Kidney epithelial cell (primary cell): Measurements from ENCODE around the gene KHK. TPM values are rescaled to one million over a fixed set of nuclear protein-coding genes. Genes with fewer than 3 reads are reported as not detected.

ENCODE experiments used
- DNase-seq: peaks from one replicate; pipeline ENCODE4 v3.0.0-alpha.2; 2010; ENCODE audit warnings: low read depth
- H3K27me3 ChIP-seq: 2 replicates; pipeline ENCODE4 v1.6.0; 2011; ENCODE audit warnings: low read length; ENCODE audit not compliant: control insufficient read depth, insufficient read depth
- H3K36me3 ChIP-seq: 2 replicates; pipeline ENCODE4 v1.5.1; 2011; ENCODE audit warnings: low read length; ENCODE audit not compliant: control insufficient read depth, insufficient read depth
- H3K4me3 ChIP-seq: 2 replicates; pipeline ENCODE4 v1.5.1; 2011; ENCODE audit warnings: low read depth, mild to moderate bottlenecking, control low read depth, low read length
- total RNA-seq: library from RNA; depleted of rRNA; stranded (reverse); fragments of >200 nt; gene quantifications from 2 replicates; pipeline ENCODE4 v1.2.3, GENCODE V29; 2015
- TF ChIP-seq, protein P1 (sequence below): IDR thresholded peaks from 2 replicates; pipeline ENCODE4 v1.5.1; 2011; ENCODE audit warnings: mild to moderate bottlenecking, moderate library complexity, low read length, control low read depth, inconsistent platforms; ENCODE audit not compliant: insufficient read depth, poor library complexity, severe bottlenecking

KHK gene
- total RNA-seq, 1 donor from 2014 or later, result 3.1 TPM

GRCh38 chr2:27148801-27149439, 62.3 kb downstream of the KHK start, which contains the start of gene TCF23:
Gene TCF23 (plus strand): TSS chr2:27149004. CDS start chr2:27149134, 130 bp downstream.
- no peak for DNase-seq
- TF ChIP-seq, protein P1, sequence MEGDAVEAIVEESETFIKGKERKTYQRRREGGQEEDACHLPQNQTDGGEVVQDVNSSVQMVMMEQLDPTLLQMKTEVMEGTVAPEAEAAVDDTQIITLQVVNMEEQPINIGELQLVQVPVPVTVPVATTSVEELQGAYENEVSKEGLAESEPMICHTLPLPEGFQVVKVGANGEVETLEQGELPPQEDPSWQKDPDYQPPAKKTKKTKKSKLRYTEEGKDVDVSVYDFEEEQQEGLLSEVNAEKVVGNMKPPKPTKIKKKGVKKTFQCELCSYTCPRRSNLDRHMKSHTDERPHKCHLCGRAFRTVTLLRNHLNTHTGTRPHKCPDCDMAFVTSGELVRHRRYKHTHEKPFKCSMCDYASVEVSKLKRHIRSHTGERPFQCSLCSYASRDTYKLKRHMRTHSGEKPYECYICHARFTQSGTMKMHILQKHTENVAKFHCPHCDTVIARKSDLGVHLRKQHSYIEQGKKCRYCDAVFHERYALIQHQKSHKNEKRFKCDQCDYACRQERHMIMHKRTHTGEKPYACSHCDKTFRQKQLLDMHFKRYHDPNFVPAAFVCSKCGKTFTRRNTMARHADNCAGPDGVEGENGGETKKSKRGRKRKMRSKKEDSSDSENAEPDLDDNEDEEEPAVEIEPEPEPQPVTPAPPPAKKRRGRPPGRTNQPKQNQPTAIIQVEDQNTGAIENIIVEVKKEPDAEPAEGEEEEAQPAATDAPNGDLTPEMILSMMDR, result no peak
- no peaks in the 10 kb centered on the region for H3K36me3 ChIP-seq

GRCh38 chr2:27149570-27150405, 63.2 kb downstream of the KHK start:
- Histone ChIP-seq H3K36me3 (no peaks in the 10 kb centered on the region), H3K27me3 (peaks cover 4% of the 10 kb centered on the region), H3K4me3 (no peak overlapping the region)
- TF ChIP-seq, protein P1, result no peak
- no peak for DNase-seq

More at GRCh38 chr2:27148801-27149439, 62.3 kb downstream of the KHK start, which contains the start of gene TCF23:
- H3K4me3 ChIP-seq, result no peak within 1 kb of the TSS
- H3K27me3 ChIP-seq, result peaks cover 4% of the 10 kb centered on the region

Other genes starting within 250 kb of the KHK start
- gene DPYSL5, start 238.6 kb upstream of the KHK start, total RNA-seq, result 1.3 and 2.1 TPM in 2 replicates
- 4.6 and 5.0 TPM in 2 replicates for gene MAPRE3, start 116.1 kb upstream of the KHK start, total RNA-seq
- 27.0 and 36.1 TPM in 2 replicates for gene TMEM214, start 53.8 kb upstream of the KHK start, total RNA-seq
- gene AGBL5, start 35.1 kb upstream of the KHK start, total RNA-seq, result 28.6 and 32.0 TPM in 2 replicates
- gene OST4, start 15.1 kb upstream of the KHK start, total RNA-seq, result 237 and 272 TPM in 2 replicates
- 7.4 and 9.5 TPM in 2 replicates for gene EMILIN1, start 8.2 kb upstream of the KHK start, total RNA-seq
- 1.8 and 2.5 TPM in 2 replicates for gene CGREF1, start 32.4 kb downstream of the KHK start, total RNA-seq
- not detected in 2 replicates for gene ABHD1, start 37.0 kb downstream of the KHK start, total RNA-seq
- 66.0 and 71.1 TPM in 2 replicates for gene PREB, start 47.9 kb downstream of the KHK start, total RNA-seq
- gene PRR30, start 52.6 kb downstream of the KHK start, total RNA-seq, result not detected in 2 replicates
- gene TCF23, start 62.2 kb downstream of the KHK start, total RNA-seq, result not detected in 2 replicates
- gene ATRAID, start 125.3 kb downstream of the KHK start, total RNA-seq, result 146 and 161 TPM in 2 replicates
- gene SLC5A6, start 125.5 kb downstream of the KHK start, total RNA-seq, result 52.1 and 67.7 TPM in 2 replicates
- 60.0 and 63.5 TPM in 2 replicates for gene CAD, start 130.6 kb downstream of the KHK start, total RNA-seq
- 0.08 and 0.27 TPM in 2 replicates for gene SLC30A3, start 176.3 kb downstream of the KHK start, total RNA-seq
- not detected in 2 replicates for gene DNAJC5G, start 188.7 kb downstream of the KHK start, total RNA-seq
- 0.27 and 0.33 TPM in 2 replicates for gene TRIM54, start 195.7 kb downstream of the KHK start, total RNA-seq
- 1.6 and 1.7 TPM in 2 replicates for gene UCN, start 221.7 kb downstream of the KHK start, total RNA-seq
- gene MPV17, start 236.3 kb downstream of the KHK start, total RNA-seq, result 90.7 and 105 TPM in 2 replicates